IMR-90 (cell line): Measurements from ENCODE around the gene GLT8D2. TPM values are rescaled to one million over a fixed set of nuclear protein-coding genes. Genes with fewer than 3 reads are reported as not detected.

Experiments
- ATAC-seq: fragments of 200-7000 bp; cut with Tn5 transposase; 2 replicates; pipeline ENCODE4 v1.9.1; 2020; ENCODE audit warnings: low read depth, mild to moderate bottlenecking, moderate library complexity
- BruUV-seq: library from RNA; stranded (reverse); fragments of 400-500 nt; replicated peaks from 2 replicates; lab custom pipeline; 2021; lab: Mats Ljungman, UMichigan
- CTCF ChIA-PET: fragments of 300-600 bp; formaldehyde crosslinking; extraction: SDS; loops from one replicate; lab custom pipeline; 2021; ENCODE audit warnings: antibody characterized with exemption; lab: Yijun Ruan, JAX
- POLR2A ChIA-PET: fragments of 300-600 bp; sonication (Branson Sonifier 250); formaldehyde crosslinking; loops from one replicate; lab custom pipeline; 2022; ENCODE audit warnings: antibody characterized with exemption; ENCODE audit not compliant: unreplicated experiment; lab: Charles Lee
- DNase-seq: peaks from one replicate; pipeline ENCODE4 v3.0.0; 2013
- H2AFZ ChIP-seq: replicated peaks from 2 replicates; pipeline ENCODE3; 2013; ENCODE audit warnings: low read length, mild to moderate bottlenecking; ENCODE audit not compliant: poor library complexity
- H2AK5ac ChIP-seq: 2 replicates; pipeline ENCODE4 v1.6.1; 2013; ENCODE audit warnings: low read depth, low read length, inconsistent platforms
- H2AK9ac ChIP-seq: replicated peaks from 2 replicates; pipeline ENCODE3; 2013; ENCODE audit warnings: mild to moderate bottlenecking, low read depth, low read length, moderate library complexity; ENCODE audit not compliant: poor library complexity
- H2BK120ac ChIP-seq: 2 replicates; pipeline ENCODE4 v1.6.1; 2013; ENCODE audit warnings: low read depth, low read length, inconsistent platforms
- H2BK15ac ChIP-seq: 3 replicates; pipeline ENCODE4 v1.6.1; 2013; ENCODE audit warnings: low read depth, low read length, inconsistent platforms
- H2BK20ac ChIP-seq: 2 replicates; pipeline ENCODE4 v1.6.1; 2013; ENCODE audit warnings: low read depth, mild to moderate bottlenecking, inconsistent platforms, low read length, moderate library complexity
- H2BK5ac ChIP-seq: 2 replicates; pipeline ENCODE4 v1.6.1; 2013; ENCODE audit warnings: mild to moderate bottlenecking, low read depth, low read length, inconsistent platforms; ENCODE audit not compliant: poor library complexity, severe bottlenecking
- H3K14ac ChIP-seq: replicated peaks from 2 replicates; pipeline ENCODE4 v1.6.1; 2013; ENCODE audit warnings: low read depth, low read length, inconsistent platforms
- H3K18ac ChIP-seq: 2 replicates; pipeline ENCODE4 v1.6.1; 2013; ENCODE audit warnings: low read depth, low read length, control low read depth
- H3K23ac ChIP-seq: 2 replicates; pipeline ENCODE4 v1.6.1; 2013; ENCODE audit warnings: low read depth, low read length, inconsistent platforms
- H3K27ac ChIP-seq: 2 replicates; pipeline ENCODE4 v1.5.1; 2013; ENCODE audit warnings: mild to moderate bottlenecking, control low read depth, low read length; ENCODE audit not compliant: insufficient read depth
- H3K27me3 ChIP-seq: 2 replicates; pipeline ENCODE4 v1.6.1; 2013; ENCODE audit warnings: low read length; ENCODE audit not compliant: control insufficient read depth, insufficient read depth
- H3K36me3 ChIP-seq: 2 replicates; pipeline ENCODE4 v1.6.1; 2013; ENCODE audit warnings: low read length, mixed read lengths; ENCODE audit not compliant: control insufficient read depth, insufficient read depth
- H3K4ac ChIP-seq: 2 replicates; pipeline ENCODE4 v1.6.1; 2013; ENCODE audit warnings: low read depth, low read length, inconsistent platforms
- H3K4me1 ChIP-seq: 2 replicates; pipeline ENCODE4 v1.6.1; 2013; ENCODE audit warnings: low read length, mixed read lengths; ENCODE audit not compliant: control insufficient read depth, insufficient read depth
- H3K4me2 ChIP-seq: 2 replicates; pipeline ENCODE4 v1.6.1; 2013; ENCODE audit warnings: low read depth, mild to moderate bottlenecking, control low read depth, low read length, moderate library complexity
- H3K4me3 ChIP-seq: 2 replicates; pipeline ENCODE4 v1.5.1; 2013; ENCODE audit warnings: low read depth, mild to moderate bottlenecking, control low read depth, low read length, moderate library complexity; ENCODE audit not compliant: insufficient read depth
- H3K56ac ChIP-seq: 2 replicates; pipeline ENCODE4 v1.6.1; 2013; ENCODE audit warnings: low read length, inconsistent platforms; ENCODE audit not compliant: insufficient read depth; ENCODE audit errors: extremely low read depth
- H3K79me1 ChIP-seq, 2 experiments: 2 replicates each; pipeline ENCODE4 v1.6.1; 2013; ENCODE audit warnings: low read length in 2 of 2, inconsistent platforms in 1 of 2, low read depth in 1 of 2
- H3K9ac ChIP-seq: 2 replicates; pipeline ENCODE4 v1.6.1; 2013; ENCODE audit warnings: low read depth, low read length, control low read depth
- H3K9me1 ChIP-seq: 2 replicates; pipeline ENCODE4 v1.6.1; 2013; ENCODE audit warnings: low read length, inconsistent platforms; ENCODE audit not compliant: insufficient read depth
- H3K9me3 ChIP-seq: 2 replicates; pipeline ENCODE4 v1.6.1; 2013; ENCODE audit warnings: low read length; ENCODE audit not compliant: control insufficient read depth, insufficient read depth
- H4K20me1 ChIP-seq: 2 replicates; pipeline ENCODE4 v1.6.1; 2013; ENCODE audit warnings: low read length, inconsistent platforms; ENCODE audit not compliant: insufficient read depth
- H4K5ac ChIP-seq: 2 replicates; pipeline ENCODE4 v1.6.1; 2013; ENCODE audit warnings: mild to moderate bottlenecking, low read depth, low read length, control low read depth
- H4K8ac ChIP-seq, 2 experiments: 2 replicates each; pipeline ENCODE4 v1.6.1; 2013; ENCODE audit warnings: low read depth in 2 of 2, low read length in 2 of 2, control low read depth in 1 of 2, inconsistent platforms in 1 of 2
- H4K91ac ChIP-seq: 2 replicates; pipeline ENCODE4 v1.6.1; 2013; ENCODE audit warnings: low read depth, low read length, inconsistent platforms; ENCODE audit not compliant: insufficient read depth
- BHLHE40 ChIP-seq: fragments of 150-350 bp; IDR thresholded peaks from 2 replicates; pipeline ENCODE4 v1.6.1; 2016; ENCODE audit warnings: mild to moderate bottlenecking, low read depth, low read length
- CEBPB ChIP-seq: IDR thresholded peaks from 2 replicates; pipeline ENCODE4 v1.6.1; 2012; ENCODE audit warnings: low read depth, low read length, improper control_type of control experiment
- CHD1 ChIP-seq: IDR thresholded peaks from 2 replicates; pipeline ENCODE4 v1.6.1; 2012; ENCODE audit warnings: low read depth, low read length, improper control_type of control experiment
- CTCF ChIP-seq: conservative IDR thresholded peaks from 2 replicates; pipeline ENCODE4 v1.5.1; 2012; ENCODE audit warnings: mild to moderate bottlenecking, low read depth, low read length, improper control_type of control experiment
- ELK1 ChIP-seq: fragments of 150-350 bp; IDR thresholded peaks from 2 replicates; pipeline ENCODE4 v1.6.1; 2016; ENCODE audit warnings: low read depth, mild to moderate bottlenecking, low read length, moderate library complexity, borderline replicate concordance
- FOS ChIP-seq: fragments of 150-350 bp; IDR thresholded peaks from 2 replicates; pipeline ENCODE4 v1.6.1; 2016; ENCODE audit warnings: low read depth, low read length
- MAFK ChIP-seq: IDR thresholded peaks from 2 replicates; pipeline ENCODE4 v1.6.1; 2012; ENCODE audit warnings: low read depth, low read length, improper control_type of control experiment
- MAZ ChIP-seq: IDR thresholded peaks from 2 replicates; pipeline ENCODE4 v1.6.1; 2012; ENCODE audit warnings: low read depth, mild to moderate bottlenecking, low read length, improper control_type of control experiment, moderate library complexity, borderline replicate concordance
- MXI1 ChIP-seq: IDR thresholded peaks from 2 replicates; pipeline ENCODE4 v1.6.1; 2012; ENCODE audit warnings: low read depth, mild to moderate bottlenecking, low read length, moderate library complexity, borderline replicate concordance
- NFE2L2 ChIP-seq: fragments of 150-350 bp; IDR thresholded peaks from 2 replicates; pipeline ENCODE4 v1.6.1; 2016; ENCODE audit warnings: low read depth, mild to moderate bottlenecking, low read length
- POLR2A ChIP-seq: IDR thresholded peaks from 2 replicates; pipeline ENCODE4 v1.6.1; 2012; ENCODE audit warnings: mild to moderate bottlenecking, low read depth, low read length
- RAD21 ChIP-seq: IDR thresholded peaks from 2 replicates; pipeline ENCODE4 v1.6.1; 2012; ENCODE audit warnings: low read length, improper control_type of control experiment
- RCOR1 ChIP-seq: IDR thresholded peaks from 2 replicates; pipeline ENCODE4 v1.6.1; 2012; ENCODE audit warnings: mild to moderate bottlenecking, low read length, improper control_type of control experiment; ENCODE audit not compliant: insufficient replicate concordance
- RFX5 ChIP-seq: IDR thresholded peaks from 2 replicates; pipeline ENCODE4 v1.8.0; 2012; ENCODE audit warnings: low read depth, mild to moderate bottlenecking, low read length, moderate library complexity
- SMC3 ChIP-seq: fragments of 150-350 bp; IDR thresholded peaks from 2 replicates; pipeline ENCODE4 v1.6.1; 2016; ENCODE audit warnings: low read depth, mild to moderate bottlenecking, antibody characterized with exemption, low read length, moderate library complexity
- WGBS, 2 experiments: methylation state at CpG; one replicate each; pipeline versions ENCODE4 v1.1.5 to v1.1.7; 2013; ENCODE audit warnings: missing lambda C conversion rate in 2 of 2; ENCODE audit not compliant: insufficient read length in 1 of 2; ENCODE audit errors: extremely low coverage in 2 of 2; 5-methylcytosine and 5-hydroxymethylcytosine counted together
- dilution Hi-C: fragments of 300-500 bp; cut with HindIII; formaldehyde crosslinking; loops from one replicate; pipeline ENCODE4 v1.14.3; 2018; ENCODE audit warnings: low sequenced_read_pairs; ENCODE audit not compliant: unreplicated experiment
- in situ Hi-C: fragments of 300-500 bp; cut with MboI; formaldehyde crosslinking; loops from 3 replicates; pipeline ENCODE4 v1.14.3; 2019; ENCODE audit warnings: low sequenced_read_pairs, inconsistent platforms, mixed read lengths
- intact Hi-C: fragments of 100-400 bp; cut with micrococcal nuclease; formaldehyde crosslinking; loops from 2 replicates; pipeline ENCODE4 v1.10.0; 2022
- polyA plus RNA-seq, 3 experiments: library from polyadenylated mRNA; depleted of rRNA; stranded (reverse); fragments of >200 nt; gene quantifications; 2 replicates each; pipeline ENCODE4 v1.2.3, GENCODE V29; 2012; ENCODE audit warnings: low replicate concordance in 1 of 3
- total RNA-seq: library from RNA; depleted of rRNA; stranded (reverse); fragments of >200 nt; gene quantifications from 2 replicates; pipeline ENCODE4 v1.2.3, GENCODE V29; 2012
- TF ChIP-seq, protein P1 (sequence below): fragments of 150-350 bp; IDR thresholded peaks from 2 replicates; pipeline ENCODE4 v1.6.1; 2017; ENCODE audit warnings: mild to moderate bottlenecking, antibody characterized with exemption, low read length, low read depth

GLT8D2 gene
- total and polyA plus RNA-seq, 2 of the 4 experiments (the other 2 are of a cell fraction) = 33.5 to 47.9 TPM

GRCh38 chr12:104048811-104049210 is 1.2 kb downstream of the GLT8D2 start:
- 0 out of 2 replicates have a peak, but pooled peaks cover 3% of the 10 kb centered on the region for H4K20me1 ChIP-seq
- peak overlapping the region; percentile 94 for H2BK5ac ChIP-seq
- H2BK20ac ChIP-seq = peak overlapping the region; percentile 59
- H3K36me3 ChIP-seq = 0 out of 2 replicates have a peak, but pooled peaks cover 2% of the 10 kb centered on the region
- in situ Hi-C loops = no loop called here
- H3K14ac ChIP-seq = peak overlapping the region; percentile 81
- peaks cover 14% of the 10 kb centered on the region for H3K4me1 ChIP-seq
- BruUV-seq = no TSS peak
- peaks cover 5% of the 10 kb centered on the region; the same call in 1 of the 2 replicates for H3K9me1 ChIP-seq
- CTCF ChIA-PET = no interaction called here
- H3K27me3 ChIP-seq = no peaks in the 10 kb centered on the region
- H3K56ac ChIP-seq = peak overlapping the region; percentile 71; the same call in 1 of the 2 replicates
- H2AFZ ChIP-seq = no peak overlapping the region
- peak; percentile 6; the same call in 1 of the 2 replicates for ATAC-seq
- peak overlapping the region; percentile 95 for H3K27ac ChIP-seq
- no CpG with 5 or more reads among the region's 3 CpGs for WGBS, 2 experiments
- no peak for TF ChIP-seq MAFK
- TF ChIP-seq, protein P1, sequence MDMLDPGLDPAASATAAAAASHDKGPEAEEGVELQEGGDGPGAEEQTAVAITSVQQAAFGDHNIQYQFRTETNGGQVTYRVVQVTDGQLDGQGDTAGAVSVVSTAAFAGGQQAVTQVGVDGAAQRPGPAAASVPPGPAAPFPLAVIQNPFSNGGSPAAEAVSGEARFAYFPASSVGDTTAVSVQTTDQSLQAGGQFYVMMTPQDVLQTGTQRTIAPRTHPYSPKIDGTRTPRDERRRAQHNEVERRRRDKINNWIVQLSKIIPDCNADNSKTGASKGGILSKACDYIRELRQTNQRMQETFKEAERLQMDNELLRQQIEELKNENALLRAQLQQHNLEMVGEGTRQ = no peak
- TF ChIP-seq RAD21 = no peak
- no peak for TF ChIP-seq CEBPB
- TF ChIP-seq ELK1 = no peak
- no peak for TF ChIP-seq CTCF
- no peak for TF ChIP-seq SMC3
- no peak for TF ChIP-seq BHLHE40
- no peak for TF ChIP-seq NFE2L2
- TF ChIP-seq POLR2A = no peak
- TF ChIP-seq MXI1 = no peak
- TF ChIP-seq FOS = no peak
- TF ChIP-seq RFX5 = no peak
- TF ChIP-seq MAZ = no peak
- no peak for TF ChIP-seq RCOR1
- no peak for TF ChIP-seq CHD1
- peak overlapping the region; percentile 74 for H2BK120ac ChIP-seq
- POLR2A ChIA-PET = no interaction called here
- H3K79me1 ChIP-seq = peaks cover 22 to 28% of the 10 kb centered on the region in 2 experiments
- peak overlapping the region; percentile 86 for H3K9ac ChIP-seq
- dilution Hi-C loops = no loop called here
- intact Hi-C loops = loop anchor here (2.0 to 5.0 kb wide), 2 partner anchors 37 to 82 kb away; no protein-coding TSS in a partner anchor
- peak overlapping the region in 1 of 2 experiments; percentile 77; a peak in 2 of 4 replicates for H4K8ac ChIP-seq
- peak overlapping the region; percentile 76 for H2AK5ac ChIP-seq
- DNase-seq = peak; percentile 7
- H2BK15ac ChIP-seq = peak overlapping the region; percentile 62; the same call in 2 of the 3 replicates
- peak overlapping the region; percentile 96 for H3K4me2 ChIP-seq
- H3K4ac ChIP-seq = peak overlapping the region; percentile 89
- H3K9me3 ChIP-seq = no peaks in the 10 kb centered on the region
- peak overlapping the region; percentile 46 for H4K91ac ChIP-seq
- H2AK9ac ChIP-seq = peak overlapping the region; percentile 1
- H3K23ac ChIP-seq = peak overlapping the region; percentile 85; the same call in 1 of the 2 replicates
- H4K5ac ChIP-seq = peak overlapping the region; percentile 76; the same call in 1 of the 2 replicates
- peak overlapping the region; percentile 47 for H3K4me3 ChIP-seq
- peak overlapping the region; percentile 92 for H3K18ac ChIP-seq
